Psoas muscle (tissue), 8 donors: Measurements from ENCODE around the gene TWF2. TPM values are rescaled to one million over a fixed set of nuclear protein-coding genes. Genes with fewer than 3 reads are reported as not detected.

Source experiments
- ATAC-seq, 4 donors: fragments of 200-7000 bp; cut with Tn5 transposase; one replicate each; pipeline ENCODE4 v1.9.1; 2020; ENCODE audit warnings: moderate library complexity in 3 of 4, mild to moderate bottlenecking in 2 of 4
- DNase-seq, 2 donors: peaks; one replicate each; pipeline ENCODE4 v3.0.0-alpha.2; 2020
- H3K27ac ChIP-seq: fragments of 200-600 bp; one replicate; pipeline ENCODE4 v1.8.0; 2022
- H3K27me3 ChIP-seq, 3 donors: fragments of 200-600 bp in 1 of 3; one replicate each; pipeline versions ENCODE4 v1.6.1 to v1.8.0; 2013 to 2022; ENCODE audit warnings: low read length in 2 of 3, mild to moderate bottlenecking in 2 of 3, moderate library complexity in 1 of 3; ENCODE audit not compliant: insufficient read depth in 3 of 3
- H3K36me3 ChIP-seq, 2 donors: fragments of 200-600 bp in 1 of 2; one replicate each; pipeline versions ENCODE4 v1.6.1 to v1.8.0; 2013 to 2022; ENCODE audit warnings: low read depth in 1 of 2, mild to moderate bottlenecking in 1 of 2, moderate library complexity in 1 of 2; ENCODE audit not compliant: insufficient read depth in 1 of 2
- H3K4me1 ChIP-seq: fragments of 200-600 bp; one replicate; pipeline ENCODE4 v1.8.0; 2022
- H3K4me3 ChIP-seq: fragments of 200-600 bp; one replicate; pipeline ENCODE4 v1.8.0; 2022; ENCODE audit warnings: mild to moderate bottlenecking
- H3K9me3 ChIP-seq: fragments of 200-600 bp; one replicate; pipeline ENCODE4 v1.8.0; 2022
- WGBS, 3 donors: extraction: QIAGEN DNeasy Blood & Tissue Kit; methylation state at CpG; one replicate each; pipeline versions ENCODE4 v1.1.6 to v1.1.7; 2013; 5-methylcytosine and 5-hydroxymethylcytosine counted together
- intact Hi-C, 2 donors: fragments of 100-400 bp; cut with DNase I; formaldehyde crosslinking; loops; one replicate each; pipeline versions ENCODE4 v1.11.0 to v1.14.2; 2022
- polyA plus RNA-seq, 3 donors: library from polyadenylated mRNA; stranded (reverse); fragments of 200-250 nt; gene quantifications; one replicate each; pipeline ENCODE4 v1.2.3, GENCODE V29; 2013
- total RNA-seq, 4 donors: library from RNA; stranded (reverse); fragmentation: NEBNext Ultra II Directional in 2 of 4; extraction: Animal tissue kit (Norgen Biotek cat#: 25700) in 2 of 4; gene quantifications; one replicate each; pipeline versions ENCODE4 v1.2.1 to v1.2.4, GENCODE V29; 2021 to 2023
- TF ChIP-seq, protein P1 (sequence below): fragments of 200-600 bp; IDR thresholded peaks from one replicate; pipeline ENCODE4 v1.8.0; 2022; ENCODE audit warnings: antibody characterized with exemption
- donor health status: healthy with polysubstance abuse.
- donor health status: DM: no; HTN: no; CAD: no; lungs with moderate emphysema.
- donor health status: Bipolar disorder and iron deficiency.
- donor health status: healthy.
- donor health status: DM: yes; HTN: yes; CAD: no.
- donor health status: DM: no; HTN: no; CAD: no.
- donor health status: DM: no; HTN: no; CAD: no.
- donor health status: DM: yes; HTN: yes; CAD: no.

The TWF2 gene
- total and polyA plus RNA-seq, 7 donors: 19.6 to 224 (median 136) TPM

DNA sequence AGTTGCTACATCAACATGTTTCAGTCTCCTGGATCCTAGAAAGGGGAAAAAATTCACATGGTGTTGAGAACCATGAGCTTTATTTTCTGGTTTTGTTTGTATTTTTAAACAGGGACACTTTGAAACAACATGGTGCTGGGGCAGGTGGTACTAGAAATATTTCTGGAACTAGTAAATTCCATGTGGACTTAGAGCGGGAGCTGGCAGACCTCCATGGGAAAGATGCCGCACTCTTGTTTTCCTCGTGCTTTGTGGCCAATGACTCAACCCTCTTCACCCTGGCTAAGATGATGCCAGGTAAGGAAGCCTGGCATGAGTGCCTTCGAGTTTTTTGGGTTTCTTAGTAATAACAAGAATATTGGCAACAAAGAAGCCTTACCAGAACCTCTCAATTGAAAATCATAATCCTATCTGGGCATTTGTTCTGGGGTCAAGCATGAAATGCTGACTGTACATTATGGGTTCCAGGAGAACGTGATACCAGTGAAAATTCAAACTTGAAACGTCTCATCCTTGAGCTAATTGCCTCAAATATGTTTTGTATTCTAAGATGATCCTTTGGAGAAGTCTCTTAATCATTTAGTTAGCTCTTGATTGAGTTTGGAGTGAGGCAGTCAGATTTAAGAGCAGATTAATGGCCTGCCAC, 33.1 kb downstream of the TWF2 start:
- no peaks in the 10 kb centered on the region for H3K9me3 ChIP-seq
- WGBS, 3 donors: 38 to 64% (median 45%) methylated on average over 6 of the region's 6 CpGs
- no peak overlapping the region for H3K4me3 ChIP-seq
- no peak for DNase-seq
- peaks cover 16 to 100% of the 10 kb centered on the region in 2 donors for H3K36me3 ChIP-seq
- TF ChIP-seq, protein P1, sequence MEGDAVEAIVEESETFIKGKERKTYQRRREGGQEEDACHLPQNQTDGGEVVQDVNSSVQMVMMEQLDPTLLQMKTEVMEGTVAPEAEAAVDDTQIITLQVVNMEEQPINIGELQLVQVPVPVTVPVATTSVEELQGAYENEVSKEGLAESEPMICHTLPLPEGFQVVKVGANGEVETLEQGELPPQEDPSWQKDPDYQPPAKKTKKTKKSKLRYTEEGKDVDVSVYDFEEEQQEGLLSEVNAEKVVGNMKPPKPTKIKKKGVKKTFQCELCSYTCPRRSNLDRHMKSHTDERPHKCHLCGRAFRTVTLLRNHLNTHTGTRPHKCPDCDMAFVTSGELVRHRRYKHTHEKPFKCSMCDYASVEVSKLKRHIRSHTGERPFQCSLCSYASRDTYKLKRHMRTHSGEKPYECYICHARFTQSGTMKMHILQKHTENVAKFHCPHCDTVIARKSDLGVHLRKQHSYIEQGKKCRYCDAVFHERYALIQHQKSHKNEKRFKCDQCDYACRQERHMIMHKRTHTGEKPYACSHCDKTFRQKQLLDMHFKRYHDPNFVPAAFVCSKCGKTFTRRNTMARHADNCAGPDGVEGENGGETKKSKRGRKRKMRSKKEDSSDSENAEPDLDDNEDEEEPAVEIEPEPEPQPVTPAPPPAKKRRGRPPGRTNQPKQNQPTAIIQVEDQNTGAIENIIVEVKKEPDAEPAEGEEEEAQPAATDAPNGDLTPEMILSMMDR: no peak
- no peak for ATAC-seq
- H3K4me1 ChIP-seq: peaks cover 10% of the 10 kb centered on the region
- intact Hi-C loops: no loop called here
- no peaks in the 10 kb centered on the region for H3K27me3 ChIP-seq
- no peak overlapping the region for H3K27ac ChIP-seq

DNA sequence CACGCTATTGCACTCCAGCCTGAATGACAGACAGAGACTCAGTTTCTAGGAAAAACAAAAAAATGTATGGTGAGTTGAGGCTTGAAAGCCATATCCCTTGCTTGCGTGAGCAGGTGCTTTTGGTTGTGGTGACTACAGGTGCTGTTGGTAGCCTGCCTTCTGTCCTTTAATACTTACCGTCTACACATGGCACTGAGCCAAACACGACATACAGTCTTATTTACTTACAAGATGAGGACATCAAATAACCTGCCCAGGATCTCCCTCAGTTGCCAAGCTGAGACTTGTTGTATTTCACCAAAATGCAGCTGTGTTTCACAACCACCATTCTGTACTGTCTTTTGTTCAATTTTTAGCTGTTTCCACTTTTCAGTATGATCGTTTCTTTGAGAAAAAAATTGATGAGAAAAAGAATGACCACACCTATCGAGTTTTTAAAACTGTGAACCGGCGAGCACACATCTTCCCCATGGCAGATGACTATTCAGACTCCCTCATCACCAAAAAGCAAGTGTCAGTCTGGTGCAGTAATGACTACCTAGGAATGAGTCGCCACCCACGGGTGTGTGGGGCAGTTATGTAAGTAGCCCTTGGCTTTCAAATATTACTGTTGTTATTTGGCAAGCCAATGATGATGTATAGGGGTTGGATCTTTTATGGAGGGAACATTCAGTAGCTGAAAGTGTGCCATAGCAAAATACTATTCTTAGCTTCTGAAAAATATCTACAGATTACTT, 34.5 kb downstream of the TWF2 start:
- Histone ChIP-seq H3K9me3 (no peaks in the 10 kb centered on the region), H3K4me3 (no peak overlapping the region), H3K27ac (no peak overlapping the region), H3K4me1 (peaks cover 22% of the 10 kb centered on the region), H3K36me3 (peaks cover 16 to 100% of the 10 kb centered on the region in 2 donors), H3K27me3 (no peaks in the 10 kb centered on the region)
- TF ChIP-seq, protein P1: no peak
- no peak for DNase-seq
- ATAC-seq: no peak
- intact Hi-C loops: no loop called here
- 75 to 83% (median 76%) methylated on average over 10 of the region's 10 CpGs for WGBS, 3 donors

DNA sequence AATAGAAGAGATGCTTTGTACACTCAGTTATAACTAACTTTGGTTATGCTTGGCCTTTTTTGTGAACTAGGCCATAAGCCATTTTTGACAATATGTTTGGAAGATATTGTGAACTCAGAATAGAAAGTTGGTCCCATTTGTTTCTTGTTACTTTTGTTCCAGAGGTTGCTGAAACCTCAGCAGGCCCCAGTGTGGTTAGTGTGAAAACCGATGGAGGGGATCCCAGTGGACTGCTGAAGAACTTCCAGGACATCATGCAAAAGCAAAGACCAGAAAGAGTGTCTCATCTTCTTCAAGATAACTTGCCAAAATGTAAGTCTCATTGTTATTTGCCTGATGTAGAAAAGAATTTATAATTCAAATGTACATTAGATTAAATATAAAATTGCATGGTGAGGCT, 35.3 kb downstream of the TWF2 start:
- no peak overlapping the region for H3K4me3 ChIP-seq
- H3K27ac ChIP-seq: no peak overlapping the region
- intact Hi-C loops: no loop called here
- H3K36me3 ChIP-seq: peaks cover 16 to 97% of the 10 kb centered on the region in 2 donors
- no peaks in the 10 kb centered on the region for H3K9me3 ChIP-seq
- 72 to 80% (median 78%) methylated on average over 1 of the region's 1 CpG for WGBS, 3 donors
- peaks cover 30% of the 10 kb centered on the region for H3K4me1 ChIP-seq
- H3K27me3 ChIP-seq: no peaks in the 10 kb centered on the region
- ATAC-seq: no peak
- TF ChIP-seq, protein P1: no peak
- no peak for DNase-seq

DNA sequence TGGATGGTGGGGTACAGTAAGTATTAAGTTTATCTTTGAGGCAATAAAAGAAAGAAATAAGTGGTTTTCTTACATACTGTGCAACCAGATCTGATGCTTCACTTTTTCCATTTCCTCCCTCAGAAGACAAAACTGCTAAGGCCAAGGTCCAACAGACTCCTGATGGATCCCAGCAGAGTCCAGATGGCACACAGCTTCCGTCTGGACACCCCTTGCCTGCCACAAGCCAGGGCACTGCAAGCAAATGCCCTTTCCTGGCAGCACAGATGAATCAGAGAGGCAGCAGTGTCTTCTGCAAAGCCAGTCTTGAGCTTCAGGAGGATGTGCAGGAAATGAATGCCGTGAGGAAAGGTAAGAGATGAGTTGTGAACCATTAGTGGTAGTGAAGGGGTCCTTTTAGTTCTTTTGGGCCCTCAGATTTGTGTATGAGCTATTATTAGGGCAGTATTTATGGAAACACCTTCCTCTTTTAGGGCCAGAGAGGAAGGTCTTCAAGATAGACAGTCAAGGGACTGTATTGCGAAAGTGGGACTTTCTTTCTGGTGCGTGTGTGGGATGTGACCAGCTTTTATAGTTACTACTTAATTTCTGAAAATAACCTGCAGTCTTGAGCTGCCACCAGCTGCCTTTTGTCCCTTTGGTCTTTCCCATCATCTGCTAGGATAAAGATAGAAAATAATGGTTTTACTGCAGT, 36.4 kb downstream of the TWF2 start:
- 76 to 83% (median 80%) methylated on average over 4 of the region's 4 CpGs for WGBS, 3 donors
- Histone ChIP-seq H3K36me3 (peaks cover 11 to 86% of the 10 kb centered on the region in 2 donors), H3K4me3 (no peak overlapping the region), H3K27me3 (no peaks in the 10 kb centered on the region), H3K4me1 (peaks cover 34% of the 10 kb centered on the region), H3K27ac (no peak overlapping the region), H3K9me3 (no peaks in the 10 kb centered on the region)
- intact Hi-C loops: no loop called here
- DNase-seq: no peak
- no peak for ATAC-seq
- TF ChIP-seq, protein P1: no peak
